HepG2 (cell line): ENCODE data around the gene ZNF556. TPM values are rescaled to one million over a fixed set of nuclear protein-coding genes. Genes with fewer than 3 reads are reported as not detected.
A peak's percentile ranks its signal among the peaks of the same experiment; 100 is the strongest.

Experiments used
- AHDC1 ChIP-seq: sonication (generic); formaldehyde crosslinking; IDR thresholded peaks from 2 replicates; pipeline ENCODE4 v1.5.1; 2020; ENCODE audit warnings: mild to moderate bottlenecking, missing genetic modification reagents, borderline replicate concordance
- BCL3 ChIP-seq: sonication (generic); formaldehyde crosslinking; IDR thresholded peaks from 2 replicates; pipeline ENCODE4 v1.5.1; 2020; ENCODE audit warnings: mild to moderate bottlenecking, missing genetic modification reagents, moderate library complexity
- HOXA9 ChIP-seq: sonication (generic); formaldehyde crosslinking; IDR thresholded peaks from 2 replicates; pipeline ENCODE4 v1.8.1; 2022; ENCODE audit warnings: missing genetic modification reagents, mild to moderate bottlenecking, moderate library complexity, borderline replicate concordance
- PAX8 ChIP-seq: sonication (generic); formaldehyde crosslinking; IDR thresholded peaks from 2 replicates; pipeline ENCODE4 v1.8.0; 2022; ENCODE audit warnings: mild to moderate bottlenecking, missing genetic modification reagents, borderline replicate concordance
- PHF20 ChIP-seq: sonication (generic); formaldehyde crosslinking; IDR thresholded peaks from 2 replicates; pipeline ENCODE4 v1.5.0; 2020; ENCODE audit warnings: mild to moderate bottlenecking, missing genetic modification reagents
- POLR2AphosphoS2 ChIP-seq: IDR thresholded peaks from 2 replicates; pipeline ENCODE4 v1.6.1; 2011; ENCODE audit warnings: low read depth, low read length, improper control_type of control experiment
- RARA ChIP-seq: IDR thresholded peaks from 2 replicates; pipeline ENCODE4 v1.6.1; 2016; ENCODE audit warnings: missing genetic modification reagents, missing compliant biosample characterization
- RBM22 ChIP-seq: fragments of 200-400 bp; formaldehyde crosslinking; optimal IDR thresholded peaks from 2 replicates; pipeline ENCODE3; 2017; ENCODE audit warnings: mild to moderate bottlenecking, low read length, moderate library complexity
- SKIL ChIP-seq: sonication (generic); formaldehyde crosslinking; IDR thresholded peaks from 2 replicates; pipeline ENCODE4 v1.8.0; 2022; ENCODE audit warnings: missing genetic modification reagents, mild to moderate bottlenecking, moderate library complexity, borderline replicate concordance
- TRIM22 ChIP-seq: fragments of 450-650 bp; IDR thresholded peaks from 2 replicates; pipeline ENCODE4 v1.6.1; 2017
- ZBTB46 ChIP-seq: sonication (generic); formaldehyde crosslinking; IDR thresholded peaks from 2 replicates; pipeline ENCODE4 v1.4.0; 2020; ENCODE audit warnings: mild to moderate bottlenecking, missing genetic modification reagents, borderline replicate concordance
- ZFAT ChIP-seq: sonication (generic); formaldehyde crosslinking; conservative IDR thresholded peaks from 2 replicates; pipeline ENCODE4 v1.8.1; 2023; ENCODE audit warnings: missing genetic modification reagents, inconsistent platforms
- ZNF136 ChIP-seq: sonication (generic); formaldehyde crosslinking; IDR thresholded peaks from 2 replicates; pipeline ENCODE4 v1.8.1; 2022; ENCODE audit warnings: low read depth, mild to moderate bottlenecking, moderate library complexity, missing genetic modification reagents
- ZSCAN22 ChIP-seq: sonication (generic); formaldehyde crosslinking; IDR thresholded peaks from 2 replicates; pipeline ENCODE4 v1.4.0; 2020; ENCODE audit warnings: mild to moderate bottlenecking, missing genetic modification reagents
- ZSCAN31 ChIP-seq: sonication (generic); formaldehyde crosslinking; IDR thresholded peaks from 2 replicates; pipeline ENCODE4 v1.5.0; 2020; ENCODE audit warnings: low read depth, mild to moderate bottlenecking, missing genetic modification reagents
- polyA plus RNA-seq, 8 experiments: library from polyadenylated mRNA; depleted of rRNA in 3 of 8; stranded (reverse) in 7 of 8; unstranded in 1 of 8; fragments of >200 nt; fragmentation: Illumina TruSeq in 4 of 8; extraction: Trizol in 4 of 8; gene quantifications; 2 replicates each; pipeline versions ENCODE4 v1.2.1 to v1.2.3, GENCODE V29; 2011 to 2016; ENCODE audit warnings: low read depth in 4 of 8, missing spikeins in 1 of 8, mixed read lengths in 1 of 8; ENCODE audit not compliant: insufficient read depth in 1 of 8
- total RNA-seq, 5 experiments: library from RNA; depleted of rRNA; stranded (reverse); fragments of >200 nt; fragmentation: Illumina TruSeq; extraction: Trizol; gene quantifications; 2 replicates each; pipeline ENCODE4 v1.2.3, GENCODE V29; 2016; ENCODE audit warnings: low read depth in 1 of 5

The ZNF556 gene
- total and polyA plus RNA-seq, 2 of the 13 experiments (the other 11 are each of a cell fraction or from before 2014, with no cell fraction given): 4.2 to 28.6 TPM

- TF ChIP-seq AHDC1 (CRISPR knock-in tag) (no peak), TRIM22 (no peak), POLR2AphosphoS2 (no peak), ZBTB46 (CRISPR knock-in tag) (no peak), SKIL (CRISPR knock-in tag) (0 out of 2 replicates have a peak, but pooled peaks have one; percentile 14), ZNF136 (CRISPR knock-in tag) (no peak), PHF20 (no peak), HOXA9 (CRISPR knock-in tag) (0 out of 2 replicates have a peak, but pooled peaks have one; percentile 15), RARA (CRISPR knock-in tag) (no peak), PAX8 (CRISPR knock-in tag) (no peak), ZSCAN31 (CRISPR knock-in tag) (0 out of 2 replicates have a peak, but pooled peaks have one; percentile 4), ZFAT (CRISPR knock-in tag) (no peak), BCL3 (peak; percentile 72; the same call in 1 of the 2 replicates), RBM22 (no peak), ZSCAN22 (CRISPR knock-in tag) (0 out of 2 replicates have a peak, but pooled peaks have one; percentile 4)
Measured at GRCh38 chr19:2900296-2901252, 33.4 kb downstream of the ZNF556 start, which contains the start of gene ZNF57 (continued).
